GM12872 (cell line): ENCODE results near the gene MMP24.

Experiments
- CTCF ChIP-seq: IDR thresholded peaks from 3 replicates; pipeline ENCODE4 v1.5.1; 2011; ENCODE audit warnings: low read depth, mild to moderate bottlenecking, low read length, moderate library complexity; ENCODE audit not compliant: insufficient read depth

Gene MMP24

GRCh38 chr20:35260426-35260825 lies 33.9 kb downstream of the MMP24 start:
- TF ChIP-seq CTCF: no peak

GRCh38 chr20:35263532-35264341 lies 37.2 kb downstream of the MMP24 start:
- no peak for TF ChIP-seq CTCF

GRCh38 chr20:35264755-35265154 lies 38.3 kb downstream of the MMP24 start:
- TF ChIP-seq CTCF: no peak

- TF ChIP-seq CTCF: no peak
Observed at GRCh38 chr20:35267092-35267491, 40.6 kb downstream of the MMP24 start.

- TF ChIP-seq CTCF: peak; percentile 88
Observed at GRCh38 chr20:35269055-35269781, 42.7 kb downstream of the MMP24 start.

GRCh38 chr20:35270021-35270902 lies 43.8 kb downstream of the MMP24 start:
- TF ChIP-seq CTCF: no peak

GRCh38 chr20:35271073-35271882 lies 44.8 kb downstream of the MMP24 start:
- TF ChIP-seq CTCF: no peak
